ENCODE measurements around the gene CADM2.
A peak's percentile ranks its signal among the peaks of the same experiment; 100 is the strongest.
"Not testable (repeated sequence)": the region's sequence is repeated elsewhere in the genome, so short reads cannot be mapped to it uniquely, and the experiment has no call there.

CADM2 gene

GRCh38 chr3:85495602-85496001 lies 536.8 kb downstream of the CADM2 start:
- DNase-seq = no peak

GRCh38 chr3:85498177-85498576 lies 539.4 kb downstream of the CADM2 start:
- DNase-seq = no peak

- DNase-seq = no peak
Measured at GRCh38 chr3:85502148-85502875, 543.5 kb downstream of the CADM2 start.

GRCh38 chr3:85504129-85504784 lies 545.5 kb downstream of the CADM2 start:
- not testable (repeated sequence) for DNase-seq

DNA sequence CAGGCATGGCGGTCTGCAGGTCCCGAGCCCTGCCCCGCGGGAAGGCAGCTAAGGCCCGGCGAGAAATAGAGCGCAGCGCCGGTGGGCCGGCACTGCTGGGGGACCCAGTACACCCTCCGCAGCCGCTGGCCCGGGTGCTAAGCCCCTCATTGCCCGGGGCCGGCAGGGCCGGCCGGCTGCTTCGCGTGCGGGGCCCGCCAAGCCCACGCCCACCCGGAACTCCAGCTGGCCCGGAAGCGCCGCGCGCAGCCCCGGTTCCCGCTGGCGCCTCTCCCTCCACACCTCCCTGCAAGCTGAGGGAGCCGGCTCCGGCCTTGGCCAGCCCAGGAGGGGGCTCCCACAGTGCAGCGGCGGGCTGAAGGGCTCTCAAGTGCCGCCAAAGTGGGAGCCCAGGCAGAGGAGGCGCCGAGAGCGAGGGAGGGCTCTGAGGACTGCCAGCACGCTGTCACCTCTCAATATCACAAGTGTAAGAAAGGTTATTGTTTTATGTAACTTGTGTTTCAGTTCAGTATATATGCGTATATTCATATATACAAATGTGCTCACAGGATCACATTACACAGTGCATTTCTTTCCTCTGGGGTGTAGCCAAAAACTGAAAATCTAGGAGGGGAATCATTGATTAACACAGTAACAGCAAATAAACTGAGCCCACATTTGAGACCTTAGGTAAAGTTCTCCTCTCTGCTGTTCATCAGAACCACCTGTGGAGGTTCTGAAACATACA lies 546.2 kb downstream of the CADM2 start:
- DNase-seq = not testable (repeated sequence)

DNA sequence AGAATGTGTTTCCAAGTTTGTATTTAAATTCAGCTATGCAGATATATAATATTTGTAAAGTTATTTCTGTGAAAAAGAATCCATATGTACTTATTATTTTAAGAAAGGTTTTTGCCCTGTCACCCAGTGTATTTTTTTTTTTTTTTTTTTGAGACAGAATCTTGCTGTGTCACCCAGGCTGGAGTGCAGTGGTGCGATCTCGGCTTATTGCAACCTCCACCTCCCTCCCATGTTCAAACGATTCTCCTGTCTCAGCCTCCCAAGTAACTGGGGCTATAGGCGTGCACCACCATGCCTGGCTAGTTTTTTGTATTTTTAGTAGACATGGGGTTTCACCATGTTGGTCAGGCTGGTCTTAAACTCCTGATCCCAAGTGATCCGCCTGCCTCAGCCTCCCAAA lies 548.3 kb downstream of the CADM2 start:
- DNase-seq = not testable (repeated sequence)

GRCh38 chr3:85508659-85509058 lies 549.9 kb downstream of the CADM2 start:
- no peak for DNase-seq

DNA sequence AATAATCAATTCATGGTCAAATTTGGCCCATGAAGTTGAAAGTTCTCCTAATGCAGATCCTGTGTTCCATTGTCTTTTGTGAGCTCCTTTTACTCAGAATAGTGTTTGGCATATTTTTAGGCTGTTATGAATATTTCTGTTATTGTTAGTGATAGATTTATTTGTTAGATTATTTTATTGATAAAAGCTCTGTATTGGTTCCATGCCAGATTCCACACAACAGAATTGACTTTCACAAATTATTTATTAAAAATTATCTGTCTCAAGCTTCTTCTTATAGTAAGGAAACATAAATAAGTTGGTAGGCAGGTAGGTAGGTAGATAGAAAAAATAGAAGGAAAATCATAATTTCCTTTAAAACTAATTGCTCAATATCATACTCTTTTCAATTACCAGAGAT lies 557.4 kb downstream of the CADM2 start:
- no peak for DNase-seq

- no peak for DNase-seq
Measured at GRCh38 chr3:85524104-85524503, 565.3 kb downstream of the CADM2 start.

DNA sequence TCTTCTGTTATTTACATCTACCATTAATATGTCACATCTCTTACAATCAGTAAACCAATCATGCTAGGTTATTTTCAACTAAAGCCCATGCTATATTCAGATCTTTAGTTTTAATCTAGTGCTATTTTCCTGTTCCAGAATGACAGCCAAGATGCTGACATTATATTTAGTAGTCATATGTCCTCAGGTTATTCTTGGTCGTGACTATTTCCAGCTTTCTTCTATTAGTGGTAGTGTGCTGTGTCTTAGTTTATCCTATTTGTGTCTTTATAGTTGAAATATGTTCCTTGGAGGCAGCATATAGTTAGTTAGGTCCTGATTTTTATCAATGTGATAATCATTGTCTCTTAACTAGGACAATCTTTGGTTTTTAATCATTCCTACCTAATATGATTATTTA lies 566.5 kb downstream of the CADM2 start:
- DNase-seq = no peak

DNA sequence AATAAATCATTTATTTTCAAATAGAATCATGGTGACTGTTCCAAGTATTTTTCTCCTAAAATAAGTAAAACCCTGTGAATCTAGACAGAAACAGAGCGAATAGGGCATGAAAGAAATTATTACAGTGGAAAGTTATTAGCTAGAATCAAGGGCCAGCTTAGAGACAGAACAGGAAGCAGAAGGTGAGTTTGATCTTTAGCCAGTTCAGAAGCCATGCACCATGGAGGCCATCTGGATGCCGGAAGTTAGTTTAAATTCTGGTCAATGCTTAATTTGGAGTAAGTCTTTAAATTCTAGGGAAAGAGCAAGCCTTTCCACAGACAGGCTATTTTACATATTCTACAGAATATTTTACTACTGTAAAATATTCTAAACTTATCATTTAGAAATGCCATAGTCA lies 574.8 kb downstream of the CADM2 start:
- no peak for DNase-seq

GRCh38 chr3:85535517-85535916 lies 576.7 kb downstream of the CADM2 start:
- no peak for DNase-seq

GRCh38 chr3:85539232-85539631 lies 580.4 kb downstream of the CADM2 start:
- DNase-seq = no peak

DNA sequence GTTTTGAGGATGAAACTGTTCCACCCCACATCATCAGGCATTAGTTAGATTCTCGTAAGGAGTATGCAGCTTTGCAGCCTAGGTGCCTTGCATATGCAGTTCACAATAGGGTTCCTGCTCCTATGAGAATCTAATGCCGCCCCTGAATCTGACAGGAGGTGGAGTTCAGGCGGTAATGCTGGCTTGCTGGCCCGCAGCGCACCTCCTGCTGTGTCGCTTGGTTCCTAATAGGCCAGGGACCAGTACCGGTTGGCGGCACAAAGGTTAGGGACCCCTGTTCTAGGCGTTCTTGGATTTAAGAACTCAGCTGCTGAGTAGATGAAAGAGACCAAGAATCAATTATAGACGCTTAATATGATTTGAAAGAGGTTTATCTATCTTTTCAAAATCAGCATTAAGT lies 595.4 kb downstream of the CADM2 start:
- no peak for DNase-seq

DNA sequence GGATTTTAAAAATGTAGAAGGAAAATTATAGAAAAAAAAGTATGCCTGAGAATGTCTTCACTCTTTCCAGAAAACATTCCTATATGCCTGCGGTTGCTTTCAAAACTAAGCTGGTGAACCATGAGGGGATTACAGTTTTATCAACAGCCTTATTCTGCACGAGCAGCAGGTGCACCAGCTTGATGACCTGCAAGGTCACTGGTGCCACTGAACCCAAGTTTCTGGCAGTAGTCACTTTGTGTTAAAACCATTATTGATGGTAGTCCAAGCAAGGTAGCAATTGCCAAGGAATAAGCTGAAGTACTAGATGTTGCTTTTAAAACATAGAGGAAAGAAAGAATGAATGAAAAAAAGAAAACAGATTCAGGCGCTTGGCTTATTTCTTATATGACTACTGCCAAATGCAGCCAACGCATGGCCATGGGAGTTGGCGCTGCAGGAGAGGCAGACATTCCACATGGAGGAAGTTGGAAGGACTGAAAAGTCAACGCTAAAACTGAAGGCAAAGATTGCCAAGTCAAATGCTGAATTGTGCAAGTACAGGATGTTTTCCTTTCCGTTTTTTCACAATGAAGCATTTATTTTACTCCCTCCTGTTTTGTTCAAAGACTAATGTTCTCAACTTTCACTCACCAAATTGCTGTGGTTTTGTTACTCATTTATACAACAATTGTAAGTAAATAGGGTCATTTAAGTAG lies 601.4 kb downstream of the CADM2 start:
- no peak for DNase-seq

- no peak for DNase-seq
Measured at GRCh38 chr3:85567071-85567676, 608.4 kb downstream of the CADM2 start.

DNA sequence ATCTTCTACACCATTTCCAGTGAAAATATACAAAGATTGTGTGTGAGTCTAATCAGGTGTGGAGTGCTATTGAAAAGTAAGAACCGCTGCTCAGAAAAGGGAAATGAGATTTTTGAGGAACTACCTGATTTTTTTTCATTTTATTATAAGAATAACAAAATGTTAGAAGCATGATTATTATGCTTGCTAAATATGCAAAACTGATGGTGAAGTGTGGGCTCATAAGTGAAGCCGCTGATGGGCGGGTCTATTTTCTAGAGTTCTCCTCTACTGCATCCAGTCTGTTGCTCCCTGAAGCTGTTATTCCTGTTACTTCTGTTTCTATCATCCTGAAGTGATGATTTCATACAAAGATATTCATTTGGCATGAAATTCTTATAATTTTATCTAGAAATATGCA lies 612.0 kb downstream of the CADM2 start:
- no peak for DNase-seq

DNA sequence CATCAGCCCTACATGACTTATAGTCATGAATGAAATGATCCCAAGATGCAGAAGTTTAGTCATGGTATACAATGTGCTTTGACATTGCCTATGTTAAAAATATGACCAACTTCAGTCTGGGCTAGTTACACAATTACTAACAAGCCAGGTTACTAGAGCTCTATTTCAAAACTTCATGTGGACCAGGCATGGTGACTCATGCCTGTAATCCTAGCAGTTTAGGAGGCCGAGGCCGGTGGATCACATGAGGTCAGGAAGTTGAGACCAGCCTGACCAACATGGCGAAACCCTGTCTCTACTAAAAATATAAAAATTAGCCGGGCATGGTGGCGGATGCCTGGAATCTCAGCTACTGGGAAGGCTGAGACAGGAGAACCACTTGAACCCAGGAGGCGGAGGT lies 613.0 kb downstream of the CADM2 start:
- no peak for DNase-seq

DNA sequence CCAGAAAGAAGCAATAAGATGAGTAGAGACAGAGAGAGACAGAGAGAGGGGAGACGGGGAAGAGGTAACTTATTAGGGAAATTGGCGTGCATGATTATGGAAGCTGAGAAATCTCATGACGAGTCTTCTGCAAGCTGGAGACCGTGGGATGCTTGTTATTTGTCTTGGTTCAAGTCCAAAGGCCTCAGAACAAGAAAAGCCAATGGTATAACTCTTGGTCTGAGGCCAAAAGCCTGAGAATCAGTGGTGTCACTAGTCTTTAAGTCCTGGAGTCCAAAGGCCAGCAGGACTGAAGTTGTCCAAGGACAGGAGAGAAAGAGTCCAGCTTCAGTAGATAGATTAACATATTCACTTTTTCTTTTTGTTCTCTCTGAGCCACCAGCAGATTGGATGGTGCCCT lies 613.6 kb downstream of the CADM2 start:
- DNase-seq = no peak

- no peak for DNase-seq
Measured at GRCh38 chr3:85572978-85573377, 614.2 kb downstream of the CADM2 start.

DNA sequence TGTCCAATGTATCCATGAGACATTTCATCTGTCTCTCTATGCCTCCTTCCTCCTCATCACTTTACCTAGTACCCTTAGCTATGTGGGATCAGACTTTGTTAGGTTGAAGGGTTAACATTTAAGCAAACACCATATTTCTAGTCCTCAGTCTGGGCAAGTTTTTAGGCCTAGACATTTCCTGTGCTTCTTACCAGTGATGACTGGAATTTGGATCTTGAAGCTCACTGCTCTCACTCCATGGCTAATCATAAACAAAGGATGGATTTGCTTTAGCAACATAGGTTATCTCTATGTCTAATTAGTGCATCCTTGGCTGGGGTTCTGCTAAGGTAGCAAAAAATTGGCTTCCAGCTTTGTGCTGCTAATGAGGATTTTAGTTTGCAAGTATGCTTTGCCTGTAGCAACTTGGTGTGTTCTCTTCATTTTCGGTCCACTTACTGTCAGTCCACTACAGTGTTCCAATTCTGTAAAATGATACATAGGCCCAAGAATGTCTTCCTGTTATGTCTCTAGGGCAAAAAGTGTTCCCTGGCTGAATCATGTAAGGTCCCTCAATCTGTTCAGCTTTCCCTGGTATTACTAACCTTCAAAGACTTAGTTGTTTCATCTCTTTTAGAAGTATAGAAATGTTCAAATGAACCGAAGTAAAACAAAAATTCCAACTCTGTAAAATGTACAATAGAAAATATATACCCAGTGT lies 615.4 kb downstream of the CADM2 start:
- no peak for DNase-seq

DNA sequence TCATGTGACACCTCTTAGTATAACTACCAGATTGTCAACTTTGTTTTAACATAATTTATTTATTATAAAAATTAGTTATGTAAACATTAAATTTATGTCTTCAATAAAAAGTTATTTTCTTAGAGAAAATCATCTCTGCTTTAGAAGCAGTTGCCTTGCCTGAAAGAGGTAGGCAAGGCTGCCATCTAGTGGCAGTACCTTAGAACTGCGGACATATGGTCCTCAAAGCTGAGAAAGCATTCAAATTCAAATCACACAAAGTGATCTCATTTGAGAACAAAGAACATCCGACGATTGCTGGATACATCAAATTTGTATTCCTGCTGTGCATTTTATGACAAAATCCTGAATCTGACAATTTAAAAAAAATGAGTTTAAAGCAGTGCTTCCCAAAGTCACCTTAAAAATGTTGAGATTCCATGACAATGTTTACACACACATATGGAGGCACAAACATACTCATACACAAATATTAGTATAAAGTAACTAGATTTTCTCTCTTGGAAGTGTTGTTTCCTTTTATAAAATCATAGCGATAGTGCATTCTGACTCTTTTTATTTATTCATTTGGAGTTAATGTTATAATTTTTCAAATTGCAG lies 617.4 kb downstream of the CADM2 start:
- DNase-seq = peak; percentile 49
